Erythroblast (primary cell): ENCODE measurements around the gene KIF24.

Experiments
- GATA1 ChIP-seq: IDR thresholded peaks from 2 replicates; pipeline ENCODE4 v1.6.1; 2011; ENCODE audit warnings: low read depth, mild to moderate bottlenecking, control low read depth, low read length, moderate library complexity
- POLR2A ChIP-seq: IDR thresholded peaks from 2 replicates; pipeline ENCODE4 v1.6.1; 2011; ENCODE audit warnings: mild to moderate bottlenecking, low read length

DNA sequence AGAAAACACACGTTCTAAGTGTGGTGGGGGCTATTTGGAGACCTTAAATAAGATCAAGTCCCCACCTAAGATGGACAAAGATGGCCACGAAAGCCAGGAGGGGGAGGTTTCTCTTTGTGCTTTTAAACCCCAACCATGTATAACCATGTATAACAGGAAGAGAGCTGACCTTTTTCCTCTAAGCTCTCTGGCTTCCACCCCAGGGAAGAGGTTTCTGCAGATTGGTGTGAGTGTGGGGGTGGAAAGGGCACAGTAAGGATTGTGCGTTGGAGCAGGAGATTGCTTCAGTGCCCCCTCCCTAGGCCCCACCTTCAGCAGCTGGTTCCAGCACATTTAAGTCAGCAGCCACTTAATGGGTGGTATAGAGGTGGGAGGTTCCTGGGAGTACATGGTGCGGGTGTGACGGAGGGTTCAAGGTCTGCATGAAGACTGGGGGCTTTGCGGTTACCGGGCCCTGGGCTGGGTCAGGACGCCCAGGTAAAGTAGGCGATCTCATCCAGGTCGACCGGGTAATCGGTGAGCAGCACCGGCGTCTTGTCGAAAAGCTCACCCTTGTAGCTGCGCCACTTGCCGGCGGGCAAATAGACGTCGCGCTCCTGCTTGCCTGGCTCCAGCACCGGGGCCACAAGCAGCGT is 41.4 kb upstream of the KIF24 start:
- TF ChIP-seq POLR2A (no peak), GATA1 (no peak)
